K562 (cell line): Measurements from ENCODE around the gene IFT27.

ENCODE experiments used
- BMI1 ChIP-seq: fragments of 150-350 bp; IDR thresholded peaks from 2 replicates; pipeline ENCODE4 v1.6.1; 2014; ENCODE audit warnings: low read length
- SFPQ ChIP-seq: fragments of 200-400 bp; formaldehyde crosslinking; IDR thresholded peaks from 2 replicates; pipeline ENCODE4 v1.6.1; 2017; ENCODE audit warnings: mild to moderate bottlenecking, low read depth, low read length, moderate library complexity
- SOX6 ChIP-seq: fragments of 450-650 bp; IDR thresholded peaks from 2 replicates; pipeline ENCODE4 v1.6.1; 2014; ENCODE audit warnings: mild to moderate bottlenecking
- ZBTB17 ChIP-seq: fragments of 450-650 bp; formaldehyde crosslinking; IDR thresholded peaks from 2 replicates; pipeline ENCODE4 v1.4.0; 2020; ENCODE audit warnings: mild to moderate bottlenecking
- ZNF551 ChIP-seq: fragments of 250-450 bp; sonication (Bioruptor Pico); IDR thresholded peaks from 2 replicates; pipeline ENCODE4 v1.5.0; 2021; ENCODE audit warnings: mild to moderate bottlenecking, moderate library complexity
- ZNF589 ChIP-seq: fragments of 200-800 bp; sonication (Bioruptor generic); IDR thresholded peaks from 2 replicates; pipeline ENCODE4 v1.6.1; 2016; ENCODE audit warnings: low read depth, missing genetic modification characterization, missing compliant biosample characterization

- TF ChIP-seq BMI1, result no peak
- no peak for TF ChIP-seq SFPQ
- TF ChIP-seq ZBTB17 (CRISPR knock-in tag), result no peak
- TF ChIP-seq ZNF551, result no peak
- no peak for TF ChIP-seq ZNF589 (CRISPR knock-in tag)
- TF ChIP-seq SOX6, result no peak
These were observed 50.4 kb downstream of the IFT27 start for GRCh38 chr22:36725366-36726006.
